NCI-H2196 (cell line): ENCODE data around the gene TMEM108.
"Not testable (repeated sequence)": the region's sequence is repeated elsewhere in the genome, so short reads cannot be mapped to it uniquely, and the experiment has no call there.

Source experiments
- DNase-seq: peaks from one replicate; lab custom pipeline; 2025; ENCODE audit not compliant: unreplicated experiment; lab: John Stamatoyannopoulos, UW

TMEM108 gene

GRCh38 chr3:133038089-133038730 is at the start of gene TMEM108:
TSS of gene TMEM108 (plus strand) at chr3:133038391.
- peak; percentile 96 for DNase-seq

DNA sequence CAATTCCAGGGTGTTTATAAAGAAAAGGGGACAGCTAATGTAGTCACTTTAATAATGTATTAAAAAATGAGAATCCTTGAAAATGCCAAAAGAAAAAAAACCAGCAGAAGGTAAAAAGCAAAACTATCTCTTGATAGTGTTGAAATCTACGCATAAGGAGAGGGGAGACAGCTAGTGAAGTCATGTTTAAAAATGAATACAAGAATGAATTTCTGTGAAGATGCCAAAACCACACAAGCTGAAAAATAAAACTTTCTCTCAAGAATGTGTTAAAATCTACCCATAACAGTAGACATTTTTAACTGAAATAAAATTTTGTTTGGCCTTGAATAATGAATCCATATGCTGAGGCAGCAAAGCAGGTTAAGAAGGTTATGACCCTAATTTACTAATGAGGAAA is 42.2 kb upstream of the TMEM108 start:
- DNase-seq = no peak

DNA sequence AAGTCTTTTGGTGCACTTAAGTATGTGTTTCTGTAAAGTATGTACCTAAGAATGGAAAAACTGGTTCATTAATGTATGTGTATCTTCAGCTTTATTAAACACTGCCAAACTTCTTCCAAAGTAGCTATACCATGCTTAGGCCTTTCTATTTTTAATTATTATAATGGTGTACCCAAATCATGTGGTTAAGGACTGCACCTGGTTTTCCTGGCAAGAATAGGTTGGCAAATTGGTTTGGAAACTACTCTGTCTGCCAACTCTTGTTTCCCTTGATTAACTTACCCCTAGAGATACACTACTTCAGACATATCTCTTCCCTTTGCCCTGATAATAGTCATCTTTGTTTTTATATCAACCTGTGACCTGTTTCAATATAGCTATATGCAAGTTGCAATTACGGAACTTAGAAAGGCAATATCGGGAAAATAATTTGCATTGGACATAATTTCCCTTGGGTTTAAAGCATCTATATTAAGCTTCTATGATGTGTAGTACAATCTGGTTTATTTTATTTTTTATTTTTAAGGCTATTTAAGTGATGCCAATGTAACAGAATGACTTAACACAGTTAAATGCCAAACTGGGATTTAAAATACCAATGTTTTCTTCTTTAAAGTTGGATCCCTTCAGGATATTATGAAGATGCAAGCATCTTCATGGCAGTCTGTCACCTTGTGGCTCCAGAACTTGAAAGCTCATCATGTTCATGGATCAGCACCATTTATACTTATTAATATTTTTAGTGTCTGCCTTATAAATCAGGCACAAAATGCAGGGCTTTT is 40.6 kb upstream of the TMEM108 start:
- DNase-seq = no peak

DNA sequence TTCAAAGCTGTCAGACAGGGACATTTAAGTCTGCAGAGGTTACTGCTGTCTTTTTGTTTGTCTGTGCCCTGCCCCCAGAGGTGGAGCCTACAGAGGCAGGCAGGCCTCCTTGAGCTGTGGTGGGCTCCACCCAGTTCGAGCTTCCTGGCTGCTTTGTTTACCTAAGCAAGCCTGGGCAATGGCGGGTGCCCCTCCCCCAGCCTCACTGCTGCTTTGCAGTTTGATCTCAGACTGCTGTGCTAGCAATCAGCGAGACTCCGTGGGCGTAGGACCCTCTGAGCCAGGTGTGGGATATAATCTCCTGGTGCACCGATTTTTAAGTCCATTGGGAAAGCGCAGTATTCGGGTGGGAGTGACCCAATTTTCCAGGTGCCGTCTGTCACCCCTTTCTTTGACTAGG is 33.2 kb upstream of the TMEM108 start:
- DNase-seq = not testable (repeated sequence)

DNA sequence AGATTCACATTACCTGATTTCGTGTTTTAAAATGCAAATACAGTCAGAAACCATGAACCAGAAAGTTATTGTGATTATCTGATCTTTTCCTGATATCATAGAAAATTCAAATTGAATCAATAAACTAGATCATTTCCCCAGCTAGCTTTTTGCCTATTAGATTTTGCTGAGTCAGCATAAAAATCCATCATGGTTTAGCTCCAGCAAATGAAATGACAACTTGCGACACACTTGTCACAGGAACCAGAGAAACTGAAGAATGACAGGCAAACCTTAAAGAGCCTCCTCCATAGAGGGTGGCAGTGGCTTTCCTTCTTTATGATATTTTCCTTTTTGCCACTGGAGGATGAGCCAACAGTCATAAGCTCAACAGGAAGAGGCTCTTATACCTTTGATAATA is 30.6 kb upstream of the TMEM108 start:
- DNase-seq = no peak

DNA sequence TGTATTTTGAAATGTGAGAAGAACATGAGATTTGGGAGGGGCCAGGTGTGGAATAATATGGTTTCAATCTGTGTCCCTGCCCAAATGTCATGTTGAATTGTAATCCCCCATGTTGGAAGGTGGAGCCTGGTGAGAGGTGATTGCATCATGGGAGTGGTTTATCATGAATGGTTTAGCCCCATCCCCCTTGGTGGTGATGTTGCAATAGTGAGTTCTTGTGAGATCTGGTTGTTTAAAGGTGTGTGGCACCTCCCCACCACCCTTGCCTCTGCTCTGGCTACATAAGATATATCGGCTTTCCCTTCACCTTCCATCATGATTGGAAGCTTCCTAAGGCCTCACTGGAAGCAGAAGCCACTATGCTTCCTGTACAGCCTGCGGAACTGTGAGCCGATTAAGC is 23.9 kb upstream of the TMEM108 start:
- DNase-seq = no peak

DNA sequence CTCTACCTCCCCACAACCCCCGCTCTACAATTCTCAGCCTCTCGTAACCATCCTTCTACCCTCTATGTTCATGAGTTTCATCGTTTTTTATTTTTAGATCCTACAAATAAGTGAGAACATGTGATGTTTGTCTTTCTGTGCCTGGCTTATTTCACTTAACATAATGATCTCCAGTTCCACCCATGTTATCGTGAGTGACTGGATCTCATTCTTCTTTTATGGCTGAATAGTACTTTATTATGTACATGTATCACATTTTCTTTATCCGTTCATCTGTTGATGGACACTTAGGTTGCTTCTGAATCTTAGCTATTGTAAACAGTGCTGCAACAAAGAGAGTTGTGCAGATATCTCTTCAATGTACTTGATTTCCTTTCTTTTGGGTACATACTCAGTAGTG is 22.6 kb upstream of the TMEM108 start:
- not testable (repeated sequence) for DNase-seq

DNA sequence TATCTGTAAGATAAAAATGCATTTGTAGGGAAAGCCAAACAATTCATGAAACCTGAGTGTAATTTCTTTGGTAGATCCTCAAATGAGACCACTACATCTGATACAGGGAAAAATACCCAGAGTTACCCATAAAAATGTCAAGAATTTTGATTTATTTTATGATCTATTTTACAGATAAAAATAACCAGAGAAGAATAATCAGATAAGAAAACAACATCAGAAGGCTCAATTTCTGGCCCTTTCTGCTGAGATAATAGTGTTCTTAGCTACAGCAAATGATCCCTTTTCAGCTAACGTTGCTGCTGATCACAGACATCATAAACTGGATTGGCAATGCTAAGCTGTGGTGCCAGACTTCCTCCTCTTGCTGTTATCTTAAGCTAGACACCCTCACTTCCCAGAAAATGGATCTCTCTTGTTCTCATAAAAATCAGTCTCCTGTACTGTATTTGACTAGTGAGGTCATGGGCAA is 21.3 kb upstream of the TMEM108 start:
- no peak for DNase-seq

DNA sequence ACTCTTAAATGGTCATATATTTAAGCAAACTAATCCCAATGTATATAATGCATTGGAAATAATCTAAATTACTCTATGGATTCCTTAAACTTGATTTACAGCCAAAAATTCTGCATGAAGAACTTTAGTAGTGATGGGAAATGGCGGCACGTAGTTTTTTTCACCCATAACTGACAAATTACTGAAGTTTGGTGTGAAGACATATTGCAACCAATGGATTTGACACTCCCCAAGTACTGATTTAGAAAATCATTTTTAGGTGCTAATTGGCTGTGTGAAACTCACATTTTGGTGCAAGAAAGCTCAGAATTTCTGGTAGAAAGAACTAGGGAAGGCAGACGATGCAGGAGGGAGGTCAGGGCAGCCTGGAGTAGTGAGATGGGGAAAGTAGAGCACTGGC is 19.3 kb upstream of the TMEM108 start:
- no peak for DNase-seq

- DNase-seq = no peak
These were observed 17.0 kb upstream of the TMEM108 start for GRCh38 chr3:133021206-133021605.

DNA sequence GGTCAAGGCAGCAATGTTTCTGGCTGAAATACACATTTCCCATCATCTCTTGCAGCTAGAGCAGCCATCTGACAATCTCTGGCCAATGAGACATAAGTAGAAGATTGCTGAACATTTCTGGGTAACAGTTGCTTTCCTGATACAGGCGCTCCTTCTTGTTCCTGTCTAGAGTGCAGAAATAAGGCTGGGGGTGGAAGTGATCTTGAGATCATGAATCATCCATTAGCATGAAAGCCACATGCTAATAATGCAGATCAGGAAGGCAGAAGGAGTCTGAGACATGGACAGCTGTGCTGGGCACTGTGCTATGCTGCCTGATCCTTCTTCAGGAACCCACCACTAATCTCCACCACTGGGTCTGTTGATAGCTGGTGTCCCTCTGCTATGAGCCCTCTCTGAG is 14.8 kb upstream of the TMEM108 start:
- DNase-seq = no peak

GRCh38 chr3:133025546-133025945 is 12.6 kb upstream of the TMEM108 start:
- no peak for DNase-seq

DNA sequence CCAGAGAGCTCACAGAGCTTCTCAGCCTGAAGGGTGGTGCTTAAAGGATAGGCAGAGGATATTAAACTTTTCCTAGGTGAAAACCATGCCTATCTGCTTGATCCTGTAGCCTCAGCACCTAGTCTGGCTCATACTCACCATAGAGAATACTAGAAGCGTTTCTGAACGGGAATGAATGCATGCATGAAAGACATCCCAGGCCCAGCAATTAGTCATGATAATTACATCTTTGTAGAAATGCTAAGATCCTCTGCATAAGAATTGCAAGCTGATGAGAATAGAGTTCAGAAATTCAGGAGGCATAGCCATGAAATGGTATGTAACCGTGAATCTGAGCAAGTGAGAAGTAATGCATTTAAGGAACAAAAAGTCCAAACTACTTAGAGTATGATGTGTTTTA is 5.9 kb upstream of the TMEM108 start:
- no peak for DNase-seq

DNA sequence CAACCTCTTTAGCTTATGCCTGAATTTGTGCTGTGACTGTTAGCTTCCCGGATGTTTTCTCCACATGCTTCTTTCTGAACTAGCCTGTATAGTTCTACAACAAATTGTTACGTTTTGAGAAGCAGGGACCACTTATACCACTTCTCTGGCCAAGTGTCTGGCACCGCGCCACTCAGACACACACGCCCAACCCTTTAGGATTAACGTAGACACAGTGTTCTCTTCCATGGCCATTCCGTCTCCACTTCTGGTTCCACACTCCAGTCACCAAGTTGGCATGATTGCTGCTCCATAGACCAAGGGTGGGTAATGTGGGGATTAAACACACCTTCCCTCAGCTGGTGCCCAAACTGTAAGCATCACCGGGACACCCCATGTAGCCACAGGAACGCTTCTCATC is 755 bp upstream of the TMEM108 start:
- no peak for DNase-seq

DNA sequence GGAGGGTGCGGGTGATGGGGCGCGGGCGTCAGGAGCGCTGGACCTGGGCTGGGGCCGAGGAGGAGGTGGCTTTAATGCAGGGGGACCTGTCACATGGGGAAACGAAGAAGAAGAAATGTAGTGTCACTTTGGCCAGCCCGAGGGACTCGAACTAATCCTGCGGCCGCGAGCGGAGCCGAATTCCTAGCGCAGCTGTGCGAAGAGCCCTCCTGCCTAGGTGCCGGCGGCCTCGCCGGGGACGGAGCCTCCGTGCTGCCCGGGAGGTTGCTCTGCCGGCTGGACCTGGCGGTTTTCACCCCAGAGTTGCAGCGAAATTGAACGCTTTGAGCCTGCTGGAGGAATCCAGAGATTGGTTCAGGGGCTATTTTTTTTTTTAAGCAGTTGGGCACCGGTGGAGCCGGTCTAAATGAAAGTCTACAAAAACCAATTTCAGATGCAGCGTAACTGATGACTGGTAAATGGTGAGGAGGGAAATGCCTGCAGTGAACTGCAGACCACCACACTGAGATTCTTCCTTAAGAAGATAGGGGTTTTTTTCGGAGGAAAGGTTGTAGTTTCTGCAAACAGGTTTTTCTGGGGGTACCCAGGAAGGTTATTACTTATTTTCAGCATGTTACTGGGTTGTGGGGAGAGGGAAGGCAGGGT is 662 bp downstream of the TMEM108 start:
- DNase-seq = peak; percentile 34

DNA sequence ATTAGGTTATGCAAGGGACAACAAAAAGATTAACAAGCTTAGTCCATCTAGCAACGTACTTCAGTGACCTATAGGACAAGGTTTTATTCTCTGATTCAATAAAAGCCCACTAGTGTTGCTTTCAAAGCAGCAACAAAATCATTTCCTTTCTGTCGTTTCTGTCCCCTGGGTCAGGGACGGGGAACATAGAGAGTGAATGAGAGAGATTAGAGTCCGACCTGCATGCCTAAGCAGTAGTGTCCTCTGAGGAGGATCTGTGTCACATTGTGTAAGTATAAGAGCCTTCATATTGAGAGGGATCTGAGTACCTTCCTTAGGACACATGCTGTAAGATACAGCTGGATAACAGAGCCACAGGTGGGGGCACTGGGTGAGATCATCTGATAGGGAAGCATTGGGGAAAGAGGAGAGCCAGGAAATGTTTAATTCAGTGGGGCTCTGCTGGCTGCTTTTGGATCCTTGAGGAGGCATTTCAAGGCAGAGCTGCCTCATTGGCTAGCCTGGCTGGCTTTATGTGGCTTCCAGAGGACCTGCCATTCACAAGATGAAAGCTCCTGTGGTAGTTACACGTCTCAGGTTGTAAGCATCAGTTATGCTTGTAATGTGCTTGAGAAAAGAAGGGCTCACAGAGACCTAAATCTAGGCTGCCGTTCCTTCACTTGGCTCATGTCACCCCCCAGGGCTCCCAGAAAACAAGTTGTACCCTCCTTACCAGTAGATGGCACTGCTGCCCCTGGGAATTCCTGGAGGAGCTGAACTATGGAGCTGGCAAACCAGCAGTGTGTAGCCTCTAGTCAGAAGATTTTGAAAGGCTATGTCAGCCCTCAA is 2.7 kb downstream of the TMEM108 start:
- peak; percentile 93 for DNase-seq

DNA sequence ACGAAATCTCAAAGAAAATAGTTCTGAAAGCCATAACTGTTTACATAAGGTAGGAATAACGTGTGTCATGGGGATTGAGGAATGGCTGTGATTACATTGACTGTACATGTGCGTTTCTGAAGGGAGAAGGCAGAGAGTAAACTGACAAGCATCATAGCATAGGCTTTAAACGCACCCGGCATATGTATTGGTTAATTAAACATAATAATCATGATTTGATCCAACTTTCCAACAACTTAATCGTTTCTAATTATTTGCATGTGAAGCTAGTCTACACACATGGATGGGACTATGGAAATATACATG is 3.3 kb downstream of the TMEM108 start:
- DNase-seq = no peak

DNA sequence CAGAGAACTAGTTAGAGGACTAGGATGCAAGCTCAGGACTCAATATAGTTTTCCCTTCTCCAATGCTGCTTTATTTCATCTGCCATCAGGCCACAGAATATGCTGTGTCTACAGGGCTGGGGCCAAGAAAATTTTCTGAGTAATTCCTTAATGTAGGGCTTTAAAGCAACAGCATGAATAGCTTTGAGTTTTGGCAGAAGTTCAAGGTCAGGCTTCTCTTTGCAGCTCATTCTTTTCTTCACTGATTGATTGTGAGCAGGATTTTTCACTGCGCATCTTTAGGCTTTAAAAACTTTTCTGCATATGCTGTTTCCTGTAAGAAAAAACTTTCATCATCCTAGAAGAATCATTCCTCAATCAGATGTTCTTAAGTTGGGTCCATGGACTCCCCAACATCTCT is 4.6 kb downstream of the TMEM108 start:
- DNase-seq = no peak

DNA sequence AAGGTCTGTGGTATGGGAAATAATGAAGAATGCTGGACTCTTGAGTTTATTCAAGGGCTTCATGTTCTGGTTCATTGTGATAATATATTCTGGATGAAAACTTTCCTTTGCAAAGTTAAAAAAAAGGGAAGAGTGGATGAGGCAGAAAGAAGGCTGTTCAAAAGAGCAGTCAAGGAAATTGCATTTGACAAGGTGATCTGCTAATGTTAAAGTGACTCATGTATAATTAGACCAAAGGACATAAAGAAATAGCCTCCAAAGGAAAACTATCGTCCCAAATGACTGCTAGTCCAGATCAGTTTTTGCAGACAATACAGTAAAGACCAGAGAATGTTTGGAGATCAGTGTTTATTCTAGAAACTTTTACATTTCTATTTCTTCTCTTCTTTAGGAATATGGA is 9.8 kb downstream of the TMEM108 start:
- DNase-seq = no peak

GRCh38 chr3:133049491-133049890 is 11.3 kb downstream of the TMEM108 start:
- no peak for DNase-seq

DNA sequence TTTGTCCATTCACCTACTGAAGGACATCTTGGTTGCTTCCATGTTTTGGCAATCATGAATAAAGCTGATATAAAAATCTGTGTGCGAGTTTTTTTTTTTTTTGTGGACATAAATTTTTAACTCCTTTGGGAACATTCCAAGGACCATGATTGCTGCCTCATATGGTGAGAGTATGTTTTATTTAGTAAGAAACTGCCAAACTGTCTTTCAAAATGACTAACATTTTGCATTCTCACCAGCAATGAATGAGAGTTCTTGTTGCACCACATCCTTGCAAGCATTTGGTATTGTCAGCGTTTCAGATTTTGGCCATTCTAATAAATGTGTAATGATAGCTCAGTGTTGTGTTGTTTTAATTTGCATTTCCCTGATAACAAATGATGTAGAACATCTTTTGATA is 12.7 kb downstream of the TMEM108 start:
- no peak for DNase-seq
